ENCODE measurements around the gene BAK1. TPM values are rescaled to one million over a fixed set of nuclear protein-coding genes. Genes with fewer than 3 reads are reported as not detected.

The BAK1 gene
- total RNA-seq, 1 experiment from 2014 or later: 40.0 TPM

- H3K23ac ChIP-seq (ENCODE audit: insufficient read length, low read depth, low read length): no peak overlapping the region
- no peak overlapping the region for H3K18ac ChIP-seq (ENCODE audit: insufficient read length, low read depth, low read length)
- H3K56ac ChIP-seq (ENCODE audit: insufficient read length, low read depth, low read length): no peak overlapping the region
- no peak overlapping the region for H3K9ac ChIP-seq (ENCODE audit: extremely low read depth, insufficient read length, low read length)
- no peak overlapping the region for H3K4me2 ChIP-seq (ENCODE audit: insufficient read depth, insufficient read length, low read length)
- no peak overlapping the region for H2BK15ac ChIP-seq (ENCODE audit: low read depth, low read length)
- no peak overlapping the region for H3K14ac ChIP-seq (ENCODE audit: insufficient read depth, low read length)
- no peaks in the 10 kb centered on the region for H3K79me2 ChIP-seq (ENCODE audit: insufficient read depth, low read length)
- H3K4me1 ChIP-seq (ENCODE audit: insufficient read depth, low read length): no peaks in the 10 kb centered on the region
- Mint-ChIP-seq H3K27ac (no peak overlapping the region), H3K9me3 (no peaks in the 10 kb centered on the region), H3K27me3 (ENCODE audit: low read depth) (no peaks in the 10 kb centered on the region; the same call in 1 of the 2 replicates), H3K4me3 (no peak overlapping the region), H3K36me3 (ENCODE audit: insufficient read depth in 1 of 3, low read depth in 3 of 3) (no peaks in the 10 kb centered on the region), H3K4me1 (peaks cover 5 to 16% of the 10 kb centered on the region in 2 experiments)
- no peak for DNase-seq
- H2BK120ac ChIP-seq (ENCODE audit: low read depth, low read length, poor library complexity, severe bottlenecking): no peak overlapping the region
- no peak overlapping the region for H2AFZ ChIP-seq (ENCODE audit: low read length)
- H4K8ac ChIP-seq (replicated peaks; ENCODE audit: insufficient read length, low read depth, low read length): no peak overlapping the region
- H3K27me3 ChIP-seq (ENCODE audit: insufficient read depth, low read length): no peaks in the 10 kb centered on the region
- H2AK5ac ChIP-seq (ENCODE audit: insufficient read length, low read length): no peak overlapping the region
- no CpG with 5 or more reads among the region's 2 CpGs for WGBS (ENCODE audit: extremely low coverage, insufficient read length, low lambda C conversion rate)
- no peak overlapping the region for H3K27ac ChIP-seq (ENCODE audit: insufficient read length, low read depth, low read length)
- H2BK12ac ChIP-seq (ENCODE audit: insufficient read length, low read depth, low read length): no peak overlapping the region
- no peaks in the 10 kb centered on the region for H3K79me1 ChIP-seq (ENCODE audit: insufficient read depth, low read depth, low read length, poor library complexity, severe bottlenecking)
- no peak overlapping the region for H4K5ac ChIP-seq (ENCODE audit: insufficient read length, low read depth, low read length)
- no peaks in the 10 kb centered on the region for H3K9me3 ChIP-seq (ENCODE audit: control insufficient read depth, low read depth, low read length)
- no peaks in the 10 kb centered on the region for H3K23me2 ChIP-seq (ENCODE audit: insufficient read length, low read depth, low read length, poor library complexity, severe bottlenecking)
- no peak overlapping the region for H2BK20ac ChIP-seq (ENCODE audit: low read depth, low read length, poor library complexity, severe bottlenecking)
- no peak for TF ChIP-seq CTCF (conservative IDR thresholded peaks at IDR 0.05)
- no peaks in the 10 kb centered on the region for H4K20me1 ChIP-seq (ENCODE audit: control insufficient read depth, insufficient read depth, insufficient read length)
- no peak overlapping the region for H4K91ac ChIP-seq (ENCODE audit: insufficient read length, low read depth, low read length)
- H3K4ac ChIP-seq (ENCODE audit: low read depth, low read length): no peak overlapping the region
- H2BK5ac ChIP-seq (ENCODE audit: insufficient read length, low read length): no peak overlapping the region
- no peak overlapping the region for H3T11ph ChIP-seq (ENCODE audit: low read length)
Measured at GRCh38 chr6:33551538-33551937, 28.5 kb downstream of the BAK1 start.
